H1 (cell line): ENCODE results near the gene SPATA13.

Source experiments
- CEBPB ChIP-seq: IDR thresholded peaks from 2 replicates; pipeline ENCODE4 v1.6.1; 2012; ENCODE audit warnings: low read depth, low read length
- CTCF ChIP-seq, 3 experiments: IDR thresholded peaks; 1 replicate in 2 of 3; 2 replicates in 1 of 3; pipeline versions ENCODE4 v1.5.1 to v1.6.1; 2011; ENCODE audit warnings: low read length in 3 of 3, mild to moderate bottlenecking in 3 of 3, inconsistent platforms in 2 of 3, low read depth in 1 of 3, moderate library complexity in 1 of 3; ENCODE audit not compliant: insufficient read depth in 1 of 3; ENCODE audit errors: control extremely low read depth in 1 of 3
- GABPA ChIP-seq: IDR thresholded peaks from 2 replicates; pipeline ENCODE4 v1.6.1; 2011; ENCODE audit warnings: mild to moderate bottlenecking, low read length, moderate library complexity, borderline replicate concordance; ENCODE audit not compliant: insufficient read depth
- HDAC2 ChIP-seq, 2 experiments: fragments of 300-600 bp in 1 of 2; sonication (generic) in 1 of 2; IDR thresholded peaks; 2 replicates each; pipeline ENCODE4 v1.6.1; 2011 to 2012; ENCODE audit warnings: low read depth in 2 of 2, low read length in 2 of 2, mild to moderate bottlenecking in 2 of 2, moderate library complexity in 2 of 2, borderline replicate concordance in 1 of 2, inconsistent platforms in 1 of 2
- POLR2A ChIP-seq, 2 experiments: IDR thresholded peaks; 1 replicate in 1 of 2; 2 replicates in 1 of 2; pipeline ENCODE4 v1.6.1; 2011; ENCODE audit warnings: low read depth in 2 of 2, low read length in 2 of 2, mild to moderate bottlenecking in 2 of 2; ENCODE audit errors: control extremely low read depth in 1 of 2
- POU5F1 ChIP-seq: IDR thresholded peaks from 2 replicates; pipeline ENCODE4 v1.6.1; 2011; ENCODE audit warnings: low read depth, mild to moderate bottlenecking, low read length, moderate library complexity
- TAF1 ChIP-seq: IDR thresholded peaks from 2 replicates; pipeline ENCODE4 v1.6.1; 2011; ENCODE audit warnings: mild to moderate bottlenecking, low read depth, low read length

DNA sequence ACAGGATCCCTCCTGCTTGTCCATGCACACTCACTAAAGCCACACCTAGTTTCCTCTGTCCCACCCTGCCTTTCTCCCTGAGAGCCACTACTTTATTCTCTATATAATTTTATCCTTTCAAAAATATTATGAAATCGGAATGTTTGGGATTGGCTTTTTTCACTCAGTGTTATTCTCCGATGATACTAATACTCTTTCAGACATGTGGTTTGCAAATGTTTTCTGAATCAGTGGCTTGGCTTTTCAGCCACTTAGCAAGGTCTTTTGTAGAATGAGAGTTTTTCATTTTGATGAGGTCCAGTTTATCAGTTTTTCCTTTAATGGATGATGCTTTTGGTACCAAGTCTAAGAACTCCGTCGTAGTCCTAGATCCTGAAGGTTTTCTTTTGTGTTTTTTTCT is 11.6 kb downstream of the SPATA13 start:
- no peak for TF ChIP-seq GABPA
- TF ChIP-seq HDAC2 (IDR thresholded peaks at IDR 0.05; ENCODE audit: borderline replicate concordance in 1 of 2, low read depth in 2 of 2, low read length in 2 of 2) = no peak
- no peak for TF ChIP-seq CTCF (IDR thresholded peaks at IDR 0.05; ENCODE audit: control extremely low read depth in 1 of 3, insufficient read depth in 1 of 3, low read depth in 1 of 3, low read length in 3 of 3)
- TF ChIP-seq TAF1 = no peak
- TF ChIP-seq POU5F1 = no peak
- TF ChIP-seq POLR2A (IDR thresholded peaks at IDR 0.05; ENCODE audit: control extremely low read depth in 1 of 2, low read depth in 2 of 2, low read length in 2 of 2) = no peak
- TF ChIP-seq CEBPB = no peak
